WI38 (cell line): ENCODE results near the gene MOCS3.

Source experiments
- H3K4me3 ChIP-seq: 2 replicates; pipeline ENCODE4 v1.5.1; 2011; ENCODE audit warnings: low read depth, mild to moderate bottlenecking, control low read depth, low read length
- CTCF ChIP-seq: IDR thresholded peaks from 2 replicates; pipeline ENCODE4 v1.5.1; 2012; ENCODE audit warnings: low read depth, mild to moderate bottlenecking, control low read depth, low read length

MOCS3 gene

GRCh38 chr20:50996901-50997865 lies 38.6 kb downstream of the MOCS3 start:
- no peak for TF ChIP-seq CTCF
- no peak overlapping the region for H3K4me3 ChIP-seq

GRCh38 chr20:50999355-50999754 lies 40.7 kb downstream of the MOCS3 start:
- TF ChIP-seq CTCF = no peak
- no peak overlapping the region for H3K4me3 ChIP-seq

GRCh38 chr20:51001430-51002265 lies 43.0 kb downstream of the MOCS3 start:
- TF ChIP-seq CTCF = no peak
- no peak overlapping the region for H3K4me3 ChIP-seq

- no peak overlapping the region for H3K4me3 ChIP-seq
- no peak for TF ChIP-seq CTCF
Observed at GRCh38 chr20:51002633-51003032, 44.0 kb downstream of the MOCS3 start.

DNA sequence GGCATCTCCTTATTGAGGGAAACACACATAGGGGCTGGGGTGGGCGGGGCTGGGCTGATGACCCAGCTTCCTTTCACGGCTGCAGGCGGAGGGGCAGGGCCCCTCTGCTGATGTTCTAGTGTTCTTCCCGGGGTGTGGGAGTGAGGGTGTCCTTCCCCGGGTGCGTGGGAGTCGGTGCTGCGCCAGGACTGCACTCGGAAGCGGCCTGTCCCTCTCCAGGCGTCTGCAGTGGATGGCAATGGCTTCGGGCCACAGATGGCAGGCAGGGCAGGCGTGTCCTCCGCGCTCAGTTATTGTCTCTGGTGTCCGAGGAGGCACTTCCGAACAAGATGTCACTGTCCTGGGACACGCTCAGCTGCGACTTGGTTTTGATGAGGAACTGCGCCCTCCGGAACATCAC lies 45.1 kb downstream of the MOCS3 start:
- TF ChIP-seq CTCF = no peak

DNA sequence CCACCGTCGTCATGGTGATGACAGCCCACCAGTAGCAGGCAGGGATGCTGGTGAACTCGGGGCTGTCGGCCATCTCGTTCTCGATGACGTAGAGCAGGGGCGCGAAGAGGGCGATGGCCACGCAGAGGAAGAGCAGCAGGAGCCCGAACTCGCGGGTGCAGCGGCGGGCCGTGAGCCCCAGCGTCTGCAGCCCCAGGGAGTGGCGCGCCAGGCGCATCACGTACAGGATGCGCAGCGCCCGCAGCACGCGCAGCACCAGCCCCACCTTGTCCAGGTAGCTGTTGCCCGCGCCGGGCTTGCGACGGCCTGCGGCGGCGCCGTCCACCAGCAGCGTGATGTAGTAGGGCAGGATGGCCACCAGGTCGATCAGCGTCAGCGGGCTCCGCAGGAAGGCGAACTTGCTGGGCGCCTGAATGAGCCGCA lies 45.7 kb downstream of the MOCS3 start:
- H3K4me3 ChIP-seq = no peak overlapping the region
- no peak for TF ChIP-seq CTCF

More for the DNA sequence above, 45.1 kb downstream of the MOCS3 start:
- H3K4me3 ChIP-seq = no peak overlapping the region

- no peak for TF ChIP-seq CTCF
Observed at GRCh38 chr20:51004781-51005180, 46.2 kb downstream of the MOCS3 start.

More at GRCh38 chr20:51004781-51005180, 46.2 kb downstream of the MOCS3 start:
- H3K4me3 ChIP-seq = no peak overlapping the region
